PC-9 (cell line): ENCODE measurements around the gene TMEM240.

ENCODE experiments used
- CTCF ChIP-seq: fragments of 200-600 bp; sonication (generic); conservative IDR thresholded peaks from 2 replicates; pipeline ENCODE4 v1.6.1; 2017; ENCODE audit warnings: mixed run types, antibody characterized with exemption, mild to moderate bottlenecking, moderate library complexity
- EZH2 ChIP-seq: fragments of 200-600 bp; sonication (generic); IDR thresholded peaks from 2 replicates; pipeline ENCODE4 v1.8.0; 2017; ENCODE audit warnings: antibody characterized with exemption, low read depth

GRCh38 chr1:1569341-1569740 is 28.9 kb upstream of the TMEM240 start:
- TF ChIP-seq CTCF = no peak
- no peak for TF ChIP-seq EZH2
